Memory B cell (primary cell): ENCODE data around the gene TMEM8B.
"Not testable (repeated sequence)": the region's sequence is repeated elsewhere in the genome, so short reads cannot be mapped to it uniquely, and the experiment has no call there.

Source experiments
- ATAC-seq: fragments of 150-1000 bp; cut with Tn5 transposase; 2 replicates; pipeline ENCODE4 v1.10.0; 2021; ENCODE audit warnings: low read depth, mild to moderate bottlenecking, moderate library complexity
- DNase-seq, 2 donors: peaks; one replicate each; pipeline ENCODE4 v3.0.0; 2022; ENCODE audit warnings: low spot score in 2 of 2
- H3K27ac Mint-ChIP-seq: one replicate; pipeline ENCODE4 v1.8.0; 2022; ENCODE audit warnings: mild to moderate bottlenecking, moderate library complexity, mixed read lengths
- H3K27me3 Mint-ChIP-seq: one replicate; pipeline ENCODE4 v1.8.0; 2022; ENCODE audit warnings: mixed read lengths
- H3K36me3 Mint-ChIP-seq: one replicate; pipeline ENCODE4 v1.8.0; 2022; ENCODE audit warnings: mild to moderate bottlenecking, mixed read lengths
- H3K4me1 Mint-ChIP-seq: one replicate; pipeline ENCODE4 v1.8.0; 2022; ENCODE audit warnings: mixed read lengths
- H3K4me3 Mint-ChIP-seq: one replicate; pipeline ENCODE4 v1.8.0; 2022; ENCODE audit warnings: mild to moderate bottlenecking, moderate library complexity, mixed read lengths
- H3K9me3 Mint-ChIP-seq: one replicate; pipeline ENCODE4 v1.8.0; 2022; ENCODE audit warnings: mixed read lengths

The TMEM8B gene

DNA sequence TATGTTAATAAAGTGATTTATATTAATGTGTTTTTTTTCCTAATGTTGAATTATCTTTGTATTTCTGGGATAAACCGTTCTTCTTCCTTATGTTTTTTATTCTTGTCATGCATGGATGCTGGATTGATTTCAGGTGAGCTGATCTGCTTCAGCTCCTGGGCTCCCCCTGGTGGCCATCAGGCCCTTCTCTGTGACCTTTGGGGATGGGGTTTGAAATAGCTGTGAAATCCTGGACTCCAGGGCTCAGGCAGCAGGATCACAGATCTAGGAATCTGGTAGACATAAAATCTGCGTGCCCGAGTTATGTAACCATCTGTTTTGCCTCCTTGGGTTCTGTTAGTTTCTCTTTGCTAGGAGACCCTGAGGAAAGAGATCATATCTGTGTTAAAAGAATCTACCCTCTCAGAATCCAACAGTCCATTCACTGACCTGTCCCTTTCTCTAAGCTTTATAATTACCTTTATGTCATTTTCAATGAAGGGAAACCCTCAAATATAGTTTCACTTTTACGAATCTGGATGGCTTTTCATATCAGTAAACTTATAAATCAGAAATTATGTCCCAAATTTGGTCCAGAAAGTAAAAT lies 53.3 kb downstream of the TMEM8B start:
- DNase-seq (peak; percentile 76 to 79), ATAC-seq (peak; percentile 80)
- peaks cover 8% of the 10 kb centered on the region for H3K9me3 Mint-ChIP-seq
- H3K36me3 Mint-ChIP-seq, result peaks cover 5% of the 10 kb centered on the region
- H3K27me3 Mint-ChIP-seq, result peaks cover 4% of the 10 kb centered on the region
- no peak overlapping the region for H3K27ac Mint-ChIP-seq
- peaks cover 3% of the 10 kb centered on the region for H3K4me1 Mint-ChIP-seq
- no peak overlapping the region for H3K4me3 Mint-ChIP-seq

DNA sequence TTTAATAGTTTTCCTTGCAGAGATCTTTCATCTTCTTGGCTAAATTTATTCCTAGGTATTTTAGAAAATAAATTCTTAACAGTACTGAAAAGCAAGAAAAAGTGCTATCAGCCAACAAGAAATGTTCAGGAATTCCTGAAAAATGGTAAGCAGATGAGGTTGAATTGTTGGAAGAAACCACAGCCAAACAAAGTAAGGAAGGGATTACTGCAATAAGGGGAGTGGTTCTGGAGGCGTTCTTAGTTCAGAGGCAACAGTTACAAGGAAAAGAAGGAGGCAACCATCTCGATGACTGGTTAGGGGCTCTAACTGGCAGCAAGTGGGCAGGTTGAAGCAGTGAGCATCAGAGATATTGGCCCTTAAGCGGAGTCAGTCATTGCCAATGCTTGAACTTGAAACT lies 54.0 kb downstream of the TMEM8B start:
- Mint-ChIP-seq H3K27me3 (peaks cover 2% of the 10 kb centered on the region), H3K4me1 (peaks cover 3% of the 10 kb centered on the region), H3K36me3 (no peaks in the 10 kb centered on the region), H3K9me3 (peaks cover 1% of the 10 kb centered on the region), H3K27ac (no peak overlapping the region), H3K4me3 (no peak overlapping the region)
- no peak for DNase-seq
- no peak for ATAC-seq

DNA sequence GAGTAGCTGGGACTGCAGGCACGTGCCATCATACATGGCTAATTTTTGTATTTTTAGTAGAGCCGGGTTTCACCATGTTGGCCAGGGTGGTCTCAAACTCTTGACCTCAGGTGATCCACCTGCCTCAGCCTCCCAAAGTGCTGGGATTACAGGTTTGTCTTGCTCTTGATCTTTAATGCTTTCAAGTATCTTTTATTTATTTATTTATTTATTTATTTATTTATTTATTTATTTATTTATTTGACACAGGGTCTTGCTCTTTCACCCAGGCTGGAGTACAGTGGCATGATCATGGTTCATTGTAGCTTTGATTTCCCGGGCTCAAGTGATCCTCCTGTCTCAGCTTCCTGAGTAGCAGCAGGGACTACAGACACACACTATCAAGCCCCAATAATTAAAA lies 55.9 kb downstream of the TMEM8B start:
- not testable (repeated sequence) for H3K27ac Mint-ChIP-seq, ATAC-seq, H3K4me1 Mint-ChIP-seq, H3K27me3 Mint-ChIP-seq, H3K4me3 Mint-ChIP-seq, H3K9me3 Mint-ChIP-seq, H3K36me3 Mint-ChIP-seq, DNase-seq

DNA sequence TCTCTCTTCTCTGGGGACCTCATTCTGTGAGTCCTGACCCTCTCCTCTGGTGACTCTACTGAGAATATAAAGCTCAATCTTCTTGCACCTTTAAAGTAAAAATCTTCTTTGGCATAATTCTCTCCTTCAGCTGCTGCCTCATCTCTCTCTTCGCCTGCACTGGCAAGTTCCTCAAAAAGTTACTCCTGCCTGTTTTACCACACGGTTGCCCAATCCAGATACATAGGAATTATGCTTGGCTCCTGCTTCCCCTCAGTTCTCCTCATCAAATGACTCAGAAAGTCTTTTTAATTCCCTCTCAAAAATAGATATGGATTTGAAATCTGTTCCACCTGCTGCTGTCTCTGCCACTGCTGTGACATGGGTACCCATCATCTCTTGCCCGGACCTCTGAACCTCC lies 62.6 kb downstream of the TMEM8B start:
- no peak overlapping the region for H3K4me3 Mint-ChIP-seq
- no peak overlapping the region for H3K27ac Mint-ChIP-seq
- no peaks in the 10 kb centered on the region for H3K36me3 Mint-ChIP-seq
- no peaks in the 10 kb centered on the region for H3K4me1 Mint-ChIP-seq
- no peaks in the 10 kb centered on the region for H3K9me3 Mint-ChIP-seq
- DNase-seq (no peak), ATAC-seq (no peak)
- H3K27me3 Mint-ChIP-seq, result peaks cover 14% of the 10 kb centered on the region

DNA sequence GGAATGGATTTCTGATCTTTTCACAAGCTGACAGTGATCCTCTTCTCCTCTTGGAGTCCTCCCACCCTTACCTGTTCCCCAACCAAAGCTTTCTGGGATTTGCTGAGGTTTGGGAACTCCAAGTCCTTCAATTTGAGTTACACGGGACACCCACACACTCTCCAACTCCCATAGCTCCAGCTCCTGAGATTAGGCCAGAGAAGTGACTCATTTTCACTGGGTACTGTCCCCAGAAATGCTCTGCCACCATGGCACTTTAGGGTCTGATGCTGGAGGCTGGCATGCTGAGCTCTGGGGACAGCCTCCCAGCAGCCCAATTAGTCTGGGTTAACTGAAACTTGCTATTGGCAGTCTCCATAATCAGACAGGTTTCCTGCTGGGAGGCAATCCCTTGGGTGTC lies 63.0 kb downstream of the TMEM8B start:
- DNase-seq (no peak), ATAC-seq (no peak)
- Mint-ChIP-seq H3K27ac (no peak overlapping the region), H3K4me1 (no peaks in the 10 kb centered on the region), H3K36me3 (no peaks in the 10 kb centered on the region), H3K4me3 (no peak overlapping the region), H3K9me3 (no peaks in the 10 kb centered on the region), H3K27me3 (peaks cover 14% of the 10 kb centered on the region)

DNA sequence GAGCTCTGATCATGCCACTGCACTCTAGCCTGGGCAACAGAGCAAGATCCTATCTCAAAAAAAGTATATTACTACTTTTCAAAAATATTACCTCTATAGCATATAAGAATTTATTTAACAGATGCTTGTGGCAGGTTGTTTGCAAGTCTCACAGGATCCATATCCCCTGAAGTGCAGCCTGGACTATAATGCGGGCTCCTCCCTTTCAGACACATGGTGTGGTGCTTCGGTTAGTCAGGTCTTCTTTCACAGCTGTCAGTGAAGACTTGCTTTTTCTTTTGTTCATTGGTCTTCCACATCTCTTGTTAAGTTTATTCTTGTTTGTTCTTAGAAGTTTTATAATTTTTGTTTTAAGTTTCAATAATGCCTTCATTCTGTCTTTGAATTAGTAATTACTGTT lies 67.5 kb downstream of the TMEM8B start:
- H3K27ac Mint-ChIP-seq, result no peak overlapping the region
- ATAC-seq (no peak), DNase-seq (no peak)
- H3K27me3 Mint-ChIP-seq, result peaks cover 15% of the 10 kb centered on the region
- no peaks in the 10 kb centered on the region for H3K9me3 Mint-ChIP-seq
- no peak overlapping the region for H3K4me3 Mint-ChIP-seq
- no peaks in the 10 kb centered on the region for H3K36me3 Mint-ChIP-seq
- no peaks in the 10 kb centered on the region for H3K4me1 Mint-ChIP-seq

DNA sequence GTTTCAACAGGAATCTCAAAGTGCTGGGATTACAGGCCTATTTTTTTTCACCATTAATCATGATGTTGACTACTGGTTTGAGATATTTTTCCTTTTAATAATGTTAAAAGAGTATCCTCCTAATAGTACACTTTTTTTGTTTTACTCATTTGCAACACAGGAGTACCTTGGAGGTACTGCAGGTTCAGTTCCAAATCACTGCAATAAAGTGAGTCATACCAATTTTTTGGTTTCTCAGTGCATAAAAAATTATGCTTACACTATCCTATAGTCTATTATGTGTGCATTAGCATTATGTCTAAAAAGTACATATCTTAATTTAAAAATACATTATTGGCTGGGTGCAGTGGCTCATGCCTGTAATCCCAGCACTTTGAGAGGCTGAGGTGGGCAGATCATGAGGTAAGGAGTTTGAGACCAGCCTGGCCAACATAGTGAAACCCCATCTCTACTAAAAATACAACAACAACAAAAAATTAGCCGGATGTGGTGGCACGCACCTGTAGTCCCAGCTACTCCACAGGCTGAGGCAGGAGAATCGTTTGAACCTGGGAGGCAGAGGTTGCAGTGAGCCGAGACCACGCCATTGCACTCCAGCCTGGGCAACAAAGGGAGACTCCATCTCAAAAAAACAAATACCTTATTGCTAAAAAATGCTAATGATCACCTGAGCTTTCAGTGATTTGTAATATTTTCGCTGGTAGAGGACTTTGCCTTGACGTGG lies 68.5 kb downstream of the TMEM8B start:
- H3K4me1 Mint-ChIP-seq, ATAC-seq, H3K36me3 Mint-ChIP-seq, H3K4me3 Mint-ChIP-seq, DNase-seq, H3K9me3 Mint-ChIP-seq, H3K27ac Mint-ChIP-seq: not testable (repeated sequence)
- peaks cover 12% of the 10 kb centered on the region for H3K27me3 Mint-ChIP-seq

DNA sequence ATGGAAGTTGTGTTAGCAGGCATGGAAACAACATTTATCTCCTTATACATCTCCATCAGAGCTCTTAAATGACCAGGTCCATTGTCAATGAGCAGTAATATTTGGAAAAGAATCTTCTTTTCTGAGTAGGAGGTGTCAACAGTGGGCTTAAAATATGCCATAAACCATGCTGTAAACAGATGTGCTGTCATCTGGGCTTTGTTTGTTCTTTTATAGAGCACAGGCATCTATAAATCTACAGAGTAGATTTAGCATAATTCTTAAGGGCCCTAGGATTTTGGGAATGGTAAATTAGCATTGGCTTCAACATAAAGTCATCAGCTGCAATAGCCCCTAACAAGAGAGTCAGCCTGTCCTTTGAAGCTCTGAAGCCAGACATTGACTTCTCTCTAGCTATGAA lies 69.3 kb downstream of the TMEM8B start:
- Mint-ChIP-seq H3K36me3 (no peaks in the 10 kb centered on the region), H3K27me3 (peaks cover 12% of the 10 kb centered on the region), H3K4me1 (no peaks in the 10 kb centered on the region), H3K4me3 (no peak overlapping the region), H3K9me3 (no peaks in the 10 kb centered on the region), H3K27ac (no peak overlapping the region)
- DNase-seq (no peak), ATAC-seq (no peak)

DNA sequence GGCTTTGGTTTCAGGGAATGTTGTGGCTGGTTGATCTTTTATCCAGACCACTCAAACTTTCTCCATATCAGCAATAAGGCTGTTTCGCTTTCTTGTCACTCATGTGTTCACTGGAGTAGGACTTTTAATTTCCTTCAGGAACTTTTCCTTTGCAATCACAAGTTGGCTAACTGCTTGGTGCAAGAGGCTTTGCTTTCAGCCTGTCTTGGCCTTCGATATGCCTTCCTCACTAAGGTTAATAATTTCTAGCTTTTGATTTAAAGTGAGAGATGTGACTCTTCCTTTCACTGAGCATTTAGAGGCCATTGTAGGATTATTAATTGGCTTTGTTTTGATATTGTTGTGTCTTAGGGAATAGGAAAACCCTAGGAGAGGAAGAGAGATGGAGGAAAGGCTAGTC lies 70.0 kb downstream of the TMEM8B start:
- ATAC-seq (no peak), DNase-seq (no peak)
- peaks cover 11% of the 10 kb centered on the region for H3K27me3 Mint-ChIP-seq
- no peaks in the 10 kb centered on the region for H3K4me1 Mint-ChIP-seq
- H3K36me3 Mint-ChIP-seq, result no peaks in the 10 kb centered on the region
- no peak overlapping the region for H3K27ac Mint-ChIP-seq
- H3K9me3 Mint-ChIP-seq, result no peaks in the 10 kb centered on the region
- no peak overlapping the region for H3K4me3 Mint-ChIP-seq

DNA sequence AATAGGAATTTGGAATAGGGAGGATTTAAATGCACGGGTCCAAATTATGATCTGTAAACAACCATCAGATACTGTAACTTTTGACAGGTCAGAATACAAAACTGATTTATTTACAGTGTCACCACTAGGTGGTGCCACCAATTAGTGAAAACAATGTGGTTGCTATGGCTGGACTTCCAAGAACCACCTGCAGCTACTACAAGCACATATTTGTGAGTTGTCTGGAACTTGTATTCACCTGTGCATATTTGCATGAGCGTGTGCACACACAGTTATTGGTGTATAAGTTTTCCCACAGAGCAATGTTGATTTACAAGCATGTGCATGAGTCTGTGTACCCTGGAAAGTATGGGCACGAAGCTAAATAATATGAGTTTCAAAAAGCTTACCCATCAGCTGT lies 74.0 kb downstream of the TMEM8B start:
- Mint-ChIP-seq H3K4me3 (no peak overlapping the region), H3K36me3 (no peaks in the 10 kb centered on the region), H3K27ac (no peak overlapping the region), H3K4me1 (no peaks in the 10 kb centered on the region), H3K9me3 (no peaks in the 10 kb centered on the region), H3K27me3 (peaks cover 11% of the 10 kb centered on the region)
- ATAC-seq (peak; percentile 76), DNase-seq (peak in 1 of 2 donors; percentile 31)

DNA sequence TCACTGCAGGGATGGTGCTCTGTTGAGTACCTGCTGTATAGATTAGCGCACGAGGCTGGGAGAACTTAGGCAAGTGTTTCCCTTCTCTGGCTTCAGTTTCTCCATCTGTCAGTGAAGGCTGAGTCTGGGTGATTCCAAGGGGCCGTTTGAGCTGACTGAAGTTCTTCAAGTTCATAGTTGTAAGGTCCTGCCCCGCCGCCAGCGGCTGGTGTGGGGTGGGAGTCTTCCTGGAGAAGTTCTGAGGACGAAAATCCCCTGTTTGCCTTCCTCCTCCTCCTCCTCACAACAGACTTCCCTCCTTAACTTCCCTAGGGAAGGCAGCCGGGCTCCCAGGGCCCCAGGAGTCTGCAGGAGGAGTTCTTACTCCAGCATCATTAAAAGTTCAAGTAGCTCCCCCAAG lies 75.3 kb downstream of the TMEM8B start:
- H3K9me3 Mint-ChIP-seq, result no peaks in the 10 kb centered on the region

DNA sequence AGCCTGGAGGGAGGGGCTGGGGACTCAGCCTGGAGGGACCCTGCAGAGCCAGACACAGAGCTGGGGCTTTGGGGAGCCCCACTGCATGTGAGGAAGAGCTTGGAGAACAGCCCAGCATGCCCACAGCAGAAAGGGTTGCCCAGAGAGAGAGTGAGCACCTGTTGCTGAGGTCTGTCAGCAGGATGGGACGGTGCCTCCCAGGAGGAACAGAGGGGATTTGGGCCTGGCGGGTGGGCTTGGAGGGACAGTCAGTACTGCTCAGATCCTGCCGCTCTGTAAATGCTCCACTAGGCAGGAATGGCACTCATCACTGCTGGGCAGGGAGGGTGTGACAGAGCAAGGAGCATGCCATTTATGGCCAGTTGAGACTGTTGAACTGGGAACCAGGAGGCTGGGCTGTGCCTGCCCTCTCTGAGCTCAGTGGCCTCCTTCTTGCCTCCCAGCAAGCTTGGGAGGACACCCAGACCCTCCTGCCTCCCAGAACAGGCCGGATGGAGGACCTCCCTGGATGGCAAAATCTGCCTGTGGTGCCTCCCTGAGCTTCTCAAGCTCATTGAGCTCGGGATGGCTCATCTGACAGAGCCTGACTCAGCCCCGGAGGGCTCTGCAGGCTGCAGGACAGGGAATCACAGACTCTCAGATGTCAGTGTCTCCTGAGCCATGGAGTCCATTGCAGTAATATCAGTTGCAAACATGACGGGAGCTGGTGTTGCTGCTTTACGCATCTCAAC lies 76.2 kb downstream of the TMEM8B start:
- H3K4me1 Mint-ChIP-seq, result no peaks in the 10 kb centered on the region
- H3K27ac Mint-ChIP-seq, result no peak overlapping the region
- ATAC-seq (no peak), DNase-seq (no peak)
- H3K9me3 Mint-ChIP-seq, result no peaks in the 10 kb centered on the region
- H3K36me3 Mint-ChIP-seq, result no peaks in the 10 kb centered on the region
- H3K4me3 Mint-ChIP-seq, result no peak overlapping the region
- peaks cover 19% of the 10 kb centered on the region for H3K27me3 Mint-ChIP-seq

More for the DNA sequence above, 75.3 kb downstream of the TMEM8B start:
- Mint-ChIP-seq H3K4me3 (no peak overlapping the region), H3K36me3 (no peaks in the 10 kb centered on the region), H3K4me1 (no peaks in the 10 kb centered on the region), H3K27ac (no peak overlapping the region), H3K27me3 (peaks cover 16% of the 10 kb centered on the region)
- DNase-seq (no peak), ATAC-seq (no peak)

DNA sequence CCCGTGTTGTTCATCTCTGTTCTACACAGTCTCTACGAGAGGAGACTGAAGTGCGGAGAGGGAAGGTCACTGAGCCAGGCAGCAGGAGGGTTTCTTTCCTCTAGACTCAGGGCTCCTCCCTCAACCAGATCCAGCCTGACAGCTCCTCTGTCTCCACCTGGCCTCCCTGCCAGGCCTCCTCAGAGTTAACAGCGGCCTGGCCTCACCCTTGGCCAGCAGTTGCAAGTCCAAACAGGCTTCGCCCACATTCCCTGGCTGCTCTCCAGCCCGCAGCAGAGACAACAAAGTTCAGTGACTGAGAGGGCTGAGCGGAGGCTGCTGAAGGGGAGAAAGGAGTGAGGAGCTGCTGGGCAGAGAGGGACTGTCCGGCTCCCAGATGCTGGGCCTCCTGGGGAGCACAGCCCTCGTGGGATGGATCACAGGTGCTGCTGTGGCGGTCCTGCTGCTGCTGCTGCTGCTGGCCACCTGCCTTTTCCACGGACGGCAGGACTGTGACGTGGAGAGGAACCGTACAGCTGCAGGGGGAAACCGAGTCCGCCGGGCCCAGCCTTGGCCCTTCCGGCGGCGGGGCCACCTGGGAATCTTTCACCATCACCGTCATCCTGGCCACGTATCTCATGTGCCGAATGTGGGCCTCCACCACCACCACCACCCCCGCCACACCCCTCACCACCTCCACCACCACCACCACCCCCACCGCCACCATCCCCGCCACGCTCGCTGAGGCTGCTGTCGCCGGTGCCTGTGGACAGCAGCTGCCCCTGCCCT lies 77.1 kb downstream of the TMEM8B start, which contains the start of gene HRCT1:
Gene HRCT1 (plus strand): TSS at position 291 of the 768 bp plus-strand sequence. CDS start 86 bp downstream, at position 377.
- no peaks in the 10 kb centered on the region for H3K36me3 Mint-ChIP-seq
- DNase-seq (no peak), ATAC-seq (no peak)
- peaks cover 2% of the 10 kb centered on the region for H3K4me1 Mint-ChIP-seq
- H3K27me3 Mint-ChIP-seq, result peaks cover 19% of the 10 kb centered on the region
- no peaks in the 10 kb centered on the region for H3K9me3 Mint-ChIP-seq
- no peak within 1 kb of the TSS for H3K4me3 Mint-ChIP-seq
- no peak within 1 kb of the TSS for H3K27ac Mint-ChIP-seq
